ENCODE measurements around the gene FNIP2. TPM values are rescaled to one million over a fixed set of nuclear protein-coding genes. Genes with fewer than 3 reads are reported as not detected.

FNIP2 gene
- total and polyA plus RNA-seq, 9 of the 15 experiments (the other 6 are each of a cell fraction or from before 2014, with no cell fraction given): 1.7 to 15.5 (median 8.3) TPM

GRCh38 chr4:158941321-158941720 is 172.5 kb downstream of the FNIP2 start:
- no peak overlapping the region for H3K9ac ChIP-seq (ENCODE audit: insufficient read depth in 1 of 2, low read depth in 2 of 2, low read length in 2 of 2)
- no peak overlapping the region for H2AFZ ChIP-seq (ENCODE audit: low read depth, low read length)
- H3K9me3 ChIP-seq (replicated peaks; ENCODE audit: control insufficient read depth, insufficient read depth, low read depth, low read length): no peaks in the 10 kb centered on the region
- no peak for ATAC-seq
- no peak overlapping the region for H3K4me2 ChIP-seq (ENCODE audit: insufficient read depth, low read length)
- BruUV-seq (replicated peaks): no TSS peak
- TF ChIP-seq FOXM1 (IDR thresholded peaks at IDR 0.05; ENCODE audit: low read depth): no peak
- TF ChIP-seq FOXM1 (CRISPR knock-in tag; IDR thresholded peaks at IDR 0.05; ENCODE audit: low read depth): no peak
- no peak for TF ChIP-seq ZNF224 (CRISPR knock-in tag; IDR thresholded peaks at IDR 0.05)
- TF ChIP-seq THAP12 (CRISPR knock-in tag; IDR thresholded peaks at IDR 0.05): no peak
- no peak for TF ChIP-seq DPF2 (IDR thresholded peaks at IDR 0.05)
- no peak for TF ChIP-seq ZNF280A (IDR thresholded peaks at IDR 0.05; ENCODE audit: low read depth, partially characterized antibody)
- no peak for TF ChIP-seq FOSL1 (tag; conservative IDR thresholded peaks at IDR 0.05)
- no peak for TF ChIP-seq IRF9 (tag; IDR thresholded peaks at IDR 0.05)
- no peak for TF ChIP-seq GABPB1 (CRISPR knock-in tag; IDR thresholded peaks at IDR 0.05)
- TF ChIP-seq ZNF232 (CRISPR knock-in tag; IDR thresholded peaks at IDR 0.05): no peak
- intact Hi-C loops (cut with micrococcal nuclease): no loop called here
- no peak for FAIRE-seq
- H3K27ac ChIP-seq (ENCODE audit: extremely low read depth, low read depth, low read length): no peak overlapping the region
- no peaks in the 10 kb centered on the region for H4K20me1 ChIP-seq (replicated peaks; ENCODE audit: control insufficient read depth, insufficient read depth, low read length)
- H3K4me3 ChIP-seq: no peak overlapping the region
- ChIA-PET POLR2A (no interaction called here), CTCF (ENCODE audit: low intra/inter-chr PET ratio) (no interaction called here)
- in situ Hi-C loops (cut with MboI): no loop called here
- H3K9me1 ChIP-seq (ENCODE audit: control insufficient read depth, insufficient read depth, low read length): no peaks in the 10 kb centered on the region
- H3K4me1 ChIP-seq (replicated peaks in 1 of 2; ENCODE audit: control insufficient read depth in 2 of 2, insufficient read depth in 2 of 2, low read length in 2 of 2): no peaks in the 10 kb centered on the region; a peak in 1 of 5 replicates
- no peak for DNase-seq (ENCODE audit: extremely low read depth in 1 of 4, low spot score in 3 of 4)
- H3K79me2 ChIP-seq (ENCODE audit: control insufficient read depth, insufficient read depth, low read length): no peaks in the 10 kb centered on the region
- H3K36me3 ChIP-seq (ENCODE audit: control insufficient read depth, insufficient read depth, low read length): no peaks in the 10 kb centered on the region
- peaks cover 0 to 5% of the 10 kb centered on the region in 2 experiments; a peak in 3 of 5 replicates for H3K27me3 ChIP-seq (ENCODE audit: control insufficient read depth in 2 of 2, insufficient read depth in 2 of 2, low read length in 2 of 2)

Data from K562 (cell line).